ENCODE data around the gene FAM180A. TPM values are rescaled to one million over a fixed set of nuclear protein-coding genes. Genes with fewer than 3 reads are reported as not detected.
"Not testable (repeated sequence)": the region's sequence is repeated elsewhere in the genome, so short reads cannot be mapped to it uniquely, and the experiment has no call there.

Gene FAM180A
- total RNA-seq, 4 donors from 2014 or later = 2.3 to 5.8 (median 4.9) TPM

DNA sequence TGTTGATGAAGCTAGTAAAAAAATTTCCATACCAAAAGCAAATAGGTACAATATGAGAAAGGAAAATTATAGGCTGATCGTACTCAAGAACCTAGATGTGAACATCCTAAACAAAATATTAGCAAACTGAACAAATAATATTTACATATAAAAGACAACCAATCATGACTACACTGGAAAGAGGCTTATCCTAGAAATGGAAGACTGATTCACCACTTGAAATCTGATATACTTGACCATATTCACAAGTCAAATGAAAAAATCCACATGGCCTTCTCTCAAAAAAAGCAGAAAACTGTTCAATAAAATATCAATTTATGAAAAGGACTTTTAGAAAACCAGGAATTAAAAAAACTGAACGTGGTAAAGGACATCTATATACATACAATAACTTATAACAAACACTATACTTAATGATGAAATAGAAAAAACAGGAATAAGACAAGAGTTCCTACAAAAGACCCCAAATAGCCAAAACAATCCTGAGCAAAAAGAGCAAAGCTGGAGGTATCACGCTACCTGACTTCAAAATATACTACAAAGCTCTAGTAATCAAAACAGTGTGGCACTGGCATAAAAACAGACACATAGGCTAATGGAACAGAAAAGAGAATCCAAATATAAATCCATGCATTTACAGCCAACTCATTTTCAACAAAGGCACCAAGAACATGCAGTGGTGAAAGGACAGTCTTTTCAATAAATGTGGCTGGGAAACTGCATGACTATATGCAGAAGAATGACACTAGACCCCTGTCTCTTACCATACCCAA is 29.2 kb upstream of the FAM180A start:
- Histone ChIP-seq H3K4me3 (no peak overlapping the region), H3K4me1 (peaks cover 5% of the 10 kb centered on the region), H3K9me3 (peaks cover 4% of the 10 kb centered on the region), H3K27ac (no peak overlapping the region), H3K27me3 (no peaks in the 10 kb centered on the region), H3K36me3 (no peaks in the 10 kb centered on the region)
- WGBS = 92% methylated on average over 3 of the region's 3 CpGs
- DNase-seq (ENCODE audit: low spot score in 2 of 2) = no peak
- TF ChIP-seq EP300 (IDR thresholded peaks at IDR 0.05) (no peak), POLR2A (IDR thresholded peaks at IDR 0.05) (no peak), POLR2AphosphoS5 (IDR thresholded peaks at IDR 0.05) (no peak)
- TF ChIP-seq, protein P1, sequence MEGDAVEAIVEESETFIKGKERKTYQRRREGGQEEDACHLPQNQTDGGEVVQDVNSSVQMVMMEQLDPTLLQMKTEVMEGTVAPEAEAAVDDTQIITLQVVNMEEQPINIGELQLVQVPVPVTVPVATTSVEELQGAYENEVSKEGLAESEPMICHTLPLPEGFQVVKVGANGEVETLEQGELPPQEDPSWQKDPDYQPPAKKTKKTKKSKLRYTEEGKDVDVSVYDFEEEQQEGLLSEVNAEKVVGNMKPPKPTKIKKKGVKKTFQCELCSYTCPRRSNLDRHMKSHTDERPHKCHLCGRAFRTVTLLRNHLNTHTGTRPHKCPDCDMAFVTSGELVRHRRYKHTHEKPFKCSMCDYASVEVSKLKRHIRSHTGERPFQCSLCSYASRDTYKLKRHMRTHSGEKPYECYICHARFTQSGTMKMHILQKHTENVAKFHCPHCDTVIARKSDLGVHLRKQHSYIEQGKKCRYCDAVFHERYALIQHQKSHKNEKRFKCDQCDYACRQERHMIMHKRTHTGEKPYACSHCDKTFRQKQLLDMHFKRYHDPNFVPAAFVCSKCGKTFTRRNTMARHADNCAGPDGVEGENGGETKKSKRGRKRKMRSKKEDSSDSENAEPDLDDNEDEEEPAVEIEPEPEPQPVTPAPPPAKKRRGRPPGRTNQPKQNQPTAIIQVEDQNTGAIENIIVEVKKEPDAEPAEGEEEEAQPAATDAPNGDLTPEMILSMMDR (IDR thresholded peaks at IDR 0.05) = no peak

- H3K4me3 ChIP-seq; H3K9me3 ChIP-seq; H3K36me3 ChIP-seq; H3K27ac ChIP-seq; H3K27me3 ChIP-seq; DNase-seq (ENCODE audit: low spot score in 2 of 2); H3K4me1 ChIP-seq: not testable (repeated sequence)
- 76% methylated on average over 8 of the region's 8 CpGs for WGBS
Observed at GRCh38 chr7:135775915-135776314, 27.3 kb upstream of the FAM180A start.

GRCh38 chr7:135775230-135775629 is 26.6 kb upstream of the FAM180A start:
- no peak for TF ChIP-seq POLR2A (IDR thresholded peaks at IDR 0.05)
- TF ChIP-seq, protein P1 (IDR thresholded peaks at IDR 0.05) = no peak
- no peak for TF ChIP-seq POLR2AphosphoS5 (IDR thresholded peaks at IDR 0.05)
- TF ChIP-seq EP300 (IDR thresholded peaks at IDR 0.05) = no peak
- no peak overlapping the region for H3K27ac ChIP-seq
- 92% methylated on average over 2 of the region's 2 CpGs for WGBS
- DNase-seq (ENCODE audit: low spot score in 2 of 2) = no peak
- no peaks in the 10 kb centered on the region for H3K27me3 ChIP-seq
- H3K36me3 ChIP-seq = no peaks in the 10 kb centered on the region
- H3K4me1 ChIP-seq = peaks cover 5% of the 10 kb centered on the region
- no peak overlapping the region for H3K4me3 ChIP-seq
- H3K9me3 ChIP-seq = peaks cover 4% of the 10 kb centered on the region

- no peak overlapping the region for H3K27ac ChIP-seq
- H3K27me3 ChIP-seq = no peaks in the 10 kb centered on the region
- WGBS = 40% methylated on average over 4 of the region's 4 CpGs
- DNase-seq (ENCODE audit: low spot score in 2 of 2) = no peak
- H3K9me3 ChIP-seq = peaks cover 4% of the 10 kb centered on the region
- H3K36me3 ChIP-seq = no peaks in the 10 kb centered on the region
- H3K4me3 ChIP-seq = no peak overlapping the region
- TF ChIP-seq POLR2AphosphoS5 (IDR thresholded peaks at IDR 0.05) (no peak), POLR2A (IDR thresholded peaks at IDR 0.05) (no peak), EP300 (IDR thresholded peaks at IDR 0.05) (no peak)
- TF ChIP-seq, protein P1 (IDR thresholded peaks at IDR 0.05) = no peak
- peaks cover 5% of the 10 kb centered on the region for H3K4me1 ChIP-seq
Observed at GRCh38 chr7:135774284-135774683, 25.7 kb upstream of the FAM180A start.

DNA sequence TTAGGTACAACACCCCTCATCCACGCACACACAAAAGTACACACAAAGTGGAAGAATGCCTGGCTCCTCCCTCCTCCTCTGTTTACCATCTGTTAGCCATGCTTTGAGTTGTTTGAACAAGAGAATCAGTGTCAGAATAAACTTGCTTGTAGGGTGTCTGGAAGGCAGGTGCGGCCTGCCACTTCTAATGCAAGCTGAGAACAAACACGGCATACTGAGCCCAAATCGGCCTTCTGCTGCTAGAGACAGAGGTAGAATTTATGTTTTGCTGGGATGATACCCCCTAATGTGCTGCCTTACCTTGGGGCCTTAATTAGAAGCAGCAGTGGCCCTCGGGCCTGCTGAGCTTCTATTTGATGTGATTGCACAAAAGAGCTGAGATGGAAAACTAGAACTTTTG is 24.9 kb upstream of the FAM180A start:
- Histone ChIP-seq H3K36me3 (no peaks in the 10 kb centered on the region), H3K4me1 (peaks cover 7% of the 10 kb centered on the region), H3K4me3 (no peak overlapping the region), H3K27ac (no peak overlapping the region), H3K27me3 (no peaks in the 10 kb centered on the region), H3K9me3 (peaks cover 4% of the 10 kb centered on the region)
- 65% methylated on average over 5 of the region's 5 CpGs for WGBS
- DNase-seq (ENCODE audit: low spot score in 2 of 2) = no peak
- TF ChIP-seq POLR2AphosphoS5 (IDR thresholded peaks at IDR 0.05) = no peak
- no peak for TF ChIP-seq POLR2A (IDR thresholded peaks at IDR 0.05)
- no peak for TF ChIP-seq EP300 (IDR thresholded peaks at IDR 0.05)

DNA sequence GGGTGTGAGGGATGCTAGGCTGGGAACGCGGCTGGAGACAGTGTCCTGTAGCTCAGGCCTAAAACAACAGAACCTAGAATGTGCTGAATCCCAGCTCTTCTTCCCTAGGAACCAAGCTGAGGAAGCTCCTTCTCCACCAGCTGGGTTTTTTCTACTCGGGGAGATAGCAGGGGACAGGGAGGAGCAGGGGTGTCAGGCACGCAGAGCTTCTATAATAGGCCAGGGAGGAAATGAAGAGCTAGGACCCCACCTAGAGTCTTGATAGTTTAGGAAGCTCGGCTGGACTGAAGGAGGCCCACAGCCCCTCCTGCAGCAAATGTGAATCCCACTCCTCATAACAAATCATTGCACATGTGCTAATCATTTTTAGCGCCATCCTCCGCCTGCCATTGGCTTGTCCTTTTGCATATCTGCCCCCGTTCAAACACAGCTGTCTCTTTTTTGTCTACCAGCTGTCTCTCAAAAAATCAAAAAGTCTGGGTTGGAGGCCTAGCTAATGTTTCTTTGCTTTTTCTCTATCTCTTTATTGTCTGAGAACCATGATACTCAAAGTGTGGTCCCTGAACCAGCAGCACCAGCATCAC is 24.1 kb upstream of the FAM180A start:
- H3K4me3 ChIP-seq = no peak overlapping the region
- H3K9me3 ChIP-seq = no peaks in the 10 kb centered on the region
- TF ChIP-seq EP300 (IDR thresholded peaks at IDR 0.05) (no peak), POLR2AphosphoS5 (IDR thresholded peaks at IDR 0.05) (no peak), POLR2A (IDR thresholded peaks at IDR 0.05) (no peak)
- TF ChIP-seq, protein P1 (IDR thresholded peaks at IDR 0.05) = no peak
- H3K27me3 ChIP-seq = no peaks in the 10 kb centered on the region
- WGBS = 90% methylated on average over 8 of the region's 8 CpGs
- H3K36me3 ChIP-seq = no peaks in the 10 kb centered on the region
- no peak overlapping the region for H3K27ac ChIP-seq
- no peak for DNase-seq (ENCODE audit: low spot score in 2 of 2)
- peaks cover 9% of the 10 kb centered on the region for H3K4me1 ChIP-seq
